NCI-H2196 treated with DMSO at 0.1 percent for 48 hours (cell line): ENCODE results near the gene RNF214.
"Not testable (repeated sequence)": the region's sequence is repeated elsewhere in the genome, so short reads cannot be mapped to it uniquely, and the experiment has no call there.

Experiments
- DNase-seq: peaks from one replicate; lab custom pipeline; 2025; ENCODE audit not compliant: unreplicated experiment; lab: John Stamatoyannopoulos, UW

The RNF214 gene

GRCh38 chr11:117229931-117230285 lies 2.6 kb upstream of the RNF214 start:
- no peak for DNase-seq

- no peak for DNase-seq
Measured at GRCh38 chr11:117230286-117230961, 2.0 kb upstream of the RNF214 start.

- no peak for DNase-seq
Measured at GRCh38 chr11:117230999-117231841, 1.3 kb upstream of the RNF214 start.

GRCh38 chr11:117231842-117232091 lies 704 bp upstream of the RNF214 start, which contains the start of gene PCSK7:
Gene PCSK7, minus strand, starts transcription at chr11:117232073. Its CDS starts 2,229 bp downstream, at chr11:117229844.
- no peak for DNase-seq

- DNase-seq: no peak
Measured at GRCh38 chr11:117232911-117233409, 489 bp downstream of the RNF214 start.

GRCh38 chr11:117238221-117238620 lies 5.8 kb downstream of the RNF214 start:
- no peak for DNase-seq

GRCh38 chr11:117239295-117239694 lies 6.8 kb downstream of the RNF214 start:
- no peak for DNase-seq

- no peak for DNase-seq
Measured at GRCh38 chr11:117248341-117248740, 15.9 kb downstream of the RNF214 start.

GRCh38 chr11:117249571-117249970 lies 17.1 kb downstream of the RNF214 start:
- DNase-seq: no peak

GRCh38 chr11:117251506-117251905 lies 19.0 kb downstream of the RNF214 start:
- DNase-seq: no peak

GRCh38 chr11:117255966-117256365 lies 23.5 kb downstream of the RNF214 start:
- DNase-seq: no peak

GRCh38 chr11:117256573-117256972 lies 24.1 kb downstream of the RNF214 start:
- no peak for DNase-seq

- no peak for DNase-seq
Measured at GRCh38 chr11:117258576-117258975, 26.1 kb downstream of the RNF214 start.

- DNase-seq: no peak
Measured at GRCh38 chr11:117259417-117259816, 26.9 kb downstream of the RNF214 start.

- not testable (repeated sequence) for DNase-seq
Measured at GRCh38 chr11:117264624-117265323, 32.3 kb downstream of the RNF214 start.

GRCh38 chr11:117265745-117266144 lies 33.3 kb downstream of the RNF214 start:
- DNase-seq: no peak

- no peak for DNase-seq
Measured at GRCh38 chr11:117269856-117270255, 37.4 kb downstream of the RNF214 start.

GRCh38 chr11:117271208-117271607 lies 38.7 kb downstream of the RNF214 start:
- no peak for DNase-seq

- DNase-seq: not testable (repeated sequence)
Measured at GRCh38 chr11:117272175-117272574, 39.7 kb downstream of the RNF214 start.

GRCh38 chr11:117273550-117274289 lies 41.2 kb downstream of the RNF214 start:
- DNase-seq: no peak

- no peak for DNase-seq
Measured at GRCh38 chr11:117278347-117278746, 45.9 kb downstream of the RNF214 start.
